Measurements from ENCODE around the gene MAP3K10. TPM values are rescaled to one million over a fixed set of nuclear protein-coding genes. Genes with fewer than 3 reads are reported as not detected.
A peak's percentile ranks its signal among the peaks of the same experiment; 100 is the strongest.

Gene MAP3K10
- total and polyA plus RNA-seq, 9 of the 15 experiments (the other 6 are each of a cell fraction or from before 2014, with no cell fraction given) = 0.01 to 8.0 (median 2.7) TPM; not detected in 1

DNA sequence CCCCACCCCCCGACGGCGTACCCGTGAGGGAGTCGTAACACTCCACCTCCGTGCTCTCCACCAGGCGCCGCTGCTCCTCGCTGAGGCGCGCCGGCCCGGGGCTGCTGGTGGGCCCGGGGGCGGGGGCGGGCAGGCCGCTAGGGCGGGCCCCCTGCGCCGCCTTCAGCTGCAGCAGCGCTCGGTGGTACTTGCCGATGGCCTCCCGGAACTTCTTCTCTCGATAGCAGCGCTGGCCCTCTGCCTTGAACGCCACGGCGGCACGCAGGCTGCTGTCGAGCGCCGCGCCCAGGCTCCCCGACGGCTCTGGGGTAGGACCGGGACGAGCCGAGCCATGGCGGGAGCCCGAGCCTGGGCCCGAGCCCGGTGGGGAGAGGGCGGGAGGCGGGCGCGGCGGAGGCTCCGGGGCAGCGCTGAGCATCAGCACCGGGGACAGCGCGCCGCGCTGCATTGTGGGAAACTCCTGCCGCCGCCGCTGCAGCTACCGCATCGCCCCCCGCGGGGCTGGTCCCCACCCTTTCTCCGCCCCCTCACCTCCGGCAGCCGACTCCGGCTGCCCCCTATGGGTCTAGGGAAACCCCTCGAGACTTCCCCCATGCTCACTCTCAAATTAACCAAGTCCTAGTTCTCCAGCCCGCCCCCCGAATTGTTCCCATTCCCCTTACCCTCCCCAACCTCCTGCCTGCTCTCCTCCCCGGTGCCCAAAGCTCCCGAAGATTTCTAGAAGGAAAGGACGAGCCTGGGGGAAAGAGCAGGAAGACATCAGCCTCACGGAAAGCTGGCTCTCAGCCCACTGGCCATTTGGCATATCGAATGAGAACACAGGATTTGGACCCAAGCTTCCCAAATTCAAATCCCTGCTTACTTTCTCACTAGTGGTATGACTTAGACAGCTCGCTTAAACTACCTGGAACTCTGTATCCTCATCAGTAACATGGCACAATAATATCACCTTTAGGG is 27.0 kb downstream of the MAP3K10 start, which contains the start of gene TTC9B:
Gene TTC9B (minus strand): TSS at position 451 of the 957 bp plus-strand sequence. CDS start 3 bp downstream, at position 448.
- CTCF ChIA-PET (ENCODE audit: low intra/inter-chr PET ratio) = interaction anchor here (0.6 to 1.0 kb wide), 2 partner anchors 62 to 380 kb away, joined by 3 read pairs; no protein-coding TSS in a partner anchor
- ATAC-seq (peak; percentile 72), FAIRE-seq (no peak), DNase-seq (ENCODE audit: extremely low read depth in 1 of 4, low spot score in 3 of 4) (peak; percentile 71 to 91 (median 86))
- Histone ChIP-seq H3K27me3 (ENCODE audit: control insufficient read depth in 2 of 2, insufficient read depth in 2 of 2, low read length in 2 of 2) (peaks cover 6 to 9% of the 10 kb centered on the region in 2 experiments; a peak in 2 of 5 replicates), H3K4me1 (replicated peaks in 1 of 2; ENCODE audit: control insufficient read depth in 2 of 2, insufficient read depth in 2 of 2, low read length in 2 of 2) (peaks cover 12 to 35% of the 10 kb centered on the region in 2 experiments; a peak in 4 of 5 replicates), H3K4me3 (no peak within 1 kb of the TSS), H3K79me2 (ENCODE audit: control insufficient read depth, insufficient read depth, low read length) (no peaks in the 10 kb centered on the region), H3K27ac (ENCODE audit: extremely low read depth, low read depth, low read length) (no peak within 1 kb of the TSS), H3K9ac (ENCODE audit: insufficient read depth in 1 of 2, low read depth in 2 of 2, low read length in 2 of 2) (peak within 1 kb of the TSS in 1 of 2 experiments; percentile 30; a peak in 2 of 4 replicates), H3K9me3 (replicated peaks; ENCODE audit: control insufficient read depth, insufficient read depth, low read depth, low read length) (peaks cover 4% of the 10 kb centered on the region; the same call in 1 of the 2 replicates), H3K9me1 (ENCODE audit: control insufficient read depth, insufficient read depth, low read length) (no peaks in the 10 kb centered on the region), H3K36me3 (ENCODE audit: control insufficient read depth, insufficient read depth, low read length) (no peaks in the 10 kb centered on the region), H3K4me2 (ENCODE audit: insufficient read depth, low read length) (peak within 1 kb of the TSS; percentile 39; the same call in 1 of the 2 replicates), H4K20me1 (replicated peaks; ENCODE audit: control insufficient read depth, insufficient read depth, low read length) (peaks cover 5% of the 10 kb centered on the region), H2AFZ (ENCODE audit: low read depth, low read length) (peak within 1 kb of the TSS; percentile 68)
- 5% methylated on average over 55 of the region's 75 CpGs for WGBS (ENCODE audit: insufficient coverage, low coverage, missing lambda C conversion rate)
- no TSS peak for BruUV-seq (replicated peaks)
- intact Hi-C loops (cut with micrococcal nuclease) (loop anchor here (2.0 kb wide), 1 partner anchor 25 kb away; no protein-coding TSS in a partner anchor), in situ Hi-C loops (cut with MboI) (no loop called here)
- POLR2A ChIA-PET = interaction anchor here (0.6 to 1.8 kb wide), 4 partner anchors 14 to 54 kb away, joined by 3 to 7 read pairs (median 3); no protein-coding TSS in a partner anchor
- TF ChIP-seq RAD21 (CRISPR knock-in tag; conservative IDR thresholded peaks at IDR 0.05 in 1 of 2, IDR thresholded peaks at IDR 0.05 in 1 of 2) (no peak), CC2D1A (IDR thresholded peaks at IDR 0.05) (no peak), HNRNPK (IDR thresholded peaks at IDR 0.05; ENCODE audit: low read depth, low read length, poor library complexity, severe bottlenecking) (peak; percentile 31), ZNF766 (CRISPR knock-in tag; conservative IDR thresholded peaks at IDR 0.05) (0 out of 2 replicates have a peak, but pooled peaks have one; percentile 42), CHCHD3 (CRISPR knock-in tag; IDR thresholded peaks at IDR 0.05) (no peak), ZNF263 (CRISPR knock-in tag; IDR thresholded peaks at IDR 0.05; ENCODE audit: borderline replicate concordance) (peak; percentile 54; the same call in 1 of the 2 replicates), CREM (IDR thresholded peaks at IDR 0.05; ENCODE audit: low read depth) (peak; percentile 49; the same call in 1 of the 2 replicates), MIER1 (IDR thresholded peaks at IDR 0.05; ENCODE audit: low read depth) (peak; percentile 68), NR3C1 (CRISPR knock-in tag; IDR thresholded peaks at IDR 0.05) (peak; percentile 85), ZNF232 (CRISPR knock-in tag; IDR thresholded peaks at IDR 0.05) (no peak), SIN3A (IDR thresholded peaks at IDR 0.05; ENCODE audit: borderline replicate concordance in 2 of 2, control insufficient read depth in 1 of 2, low read depth in 2 of 2, low read length in 2 of 2) (peak in 1 of 2 experiments; percentile 55; a peak in 1 of 4 replicates)
- TF ChIP-seq, protein P1, sequence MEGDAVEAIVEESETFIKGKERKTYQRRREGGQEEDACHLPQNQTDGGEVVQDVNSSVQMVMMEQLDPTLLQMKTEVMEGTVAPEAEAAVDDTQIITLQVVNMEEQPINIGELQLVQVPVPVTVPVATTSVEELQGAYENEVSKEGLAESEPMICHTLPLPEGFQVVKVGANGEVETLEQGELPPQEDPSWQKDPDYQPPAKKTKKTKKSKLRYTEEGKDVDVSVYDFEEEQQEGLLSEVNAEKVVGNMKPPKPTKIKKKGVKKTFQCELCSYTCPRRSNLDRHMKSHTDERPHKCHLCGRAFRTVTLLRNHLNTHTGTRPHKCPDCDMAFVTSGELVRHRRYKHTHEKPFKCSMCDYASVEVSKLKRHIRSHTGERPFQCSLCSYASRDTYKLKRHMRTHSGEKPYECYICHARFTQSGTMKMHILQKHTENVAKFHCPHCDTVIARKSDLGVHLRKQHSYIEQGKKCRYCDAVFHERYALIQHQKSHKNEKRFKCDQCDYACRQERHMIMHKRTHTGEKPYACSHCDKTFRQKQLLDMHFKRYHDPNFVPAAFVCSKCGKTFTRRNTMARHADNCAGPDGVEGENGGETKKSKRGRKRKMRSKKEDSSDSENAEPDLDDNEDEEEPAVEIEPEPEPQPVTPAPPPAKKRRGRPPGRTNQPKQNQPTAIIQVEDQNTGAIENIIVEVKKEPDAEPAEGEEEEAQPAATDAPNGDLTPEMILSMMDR (IDR thresholded peaks at IDR 0.05 in 2 of 3, conservative IDR thresholded peaks at IDR 0.05 in 1 of 3; ENCODE audit: insufficient read depth in 2 of 3, low read depth in 1 of 3, low read length in 3 of 3) = 0 out of 6 replicates have a peak, but pooled peaks of 1 of the 3 experiments have one; percentile 3
- TF ChIP-seq, protein P2, sequence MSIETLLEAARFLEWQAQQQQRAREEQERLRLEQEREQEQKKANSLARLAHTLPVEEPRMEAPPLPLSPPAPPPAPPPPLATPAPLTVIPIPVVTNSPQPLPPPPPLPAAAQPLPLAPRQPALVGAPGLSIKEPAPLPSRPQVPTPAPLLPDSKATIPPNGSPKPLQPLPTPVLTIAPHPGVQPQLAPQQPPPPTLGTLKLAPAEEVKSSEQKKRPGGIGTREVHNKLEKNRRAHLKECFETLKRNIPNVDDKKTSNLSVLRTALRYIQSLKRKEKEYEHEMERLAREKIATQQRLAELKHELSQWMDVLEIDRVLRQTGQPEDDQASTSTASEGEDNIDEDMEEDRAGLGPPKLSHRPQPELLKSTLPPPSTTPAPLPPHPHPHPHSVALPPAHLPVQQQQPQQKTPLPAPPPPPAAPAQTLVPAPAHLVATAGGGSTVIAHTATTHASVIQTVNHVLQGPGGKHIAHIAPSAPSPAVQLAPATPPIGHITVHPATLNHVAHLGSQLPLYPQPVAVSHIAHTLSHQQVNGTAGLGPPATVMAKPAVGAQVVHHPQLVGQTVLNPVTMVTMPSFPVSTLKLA (conservative IDR thresholded peaks at IDR 0.05) = 0 out of 4 replicates have a peak, but pooled peaks of 1 of the 2 experiments have one; percentile 1

Data from K562 (cell line).